Kidney capillary endothelial cell (primary cell): ENCODE results near the gene AHSP.
A peak's percentile ranks its signal among the peaks of the same experiment; 100 is the strongest.
"Not testable (repeated sequence)": the region's sequence is repeated elsewhere in the genome, so short reads cannot be mapped to it uniquely, and the experiment has no call there.

Experiments used
- DNase-seq: peaks from one replicate; pipeline ENCODE4 v3.0.0-alpha.2; 2018; ENCODE audit warnings: low spot score

Gene AHSP

GRCh38 chr16:31532120-31532519 is 4.4 kb downstream of the AHSP start:
- no peak for DNase-seq

GRCh38 chr16:31532896-31533295 is 5.2 kb downstream of the AHSP start:
- DNase-seq = no peak

GRCh38 chr16:31535737-31536136 is 8.0 kb downstream of the AHSP start:
- DNase-seq = no peak

- no peak for DNase-seq
These were observed 9.2 kb downstream of the AHSP start for GRCh38 chr16:31536804-31537361.

GRCh38 chr16:31537362-31538242 is 9.9 kb downstream of the AHSP start:
- no peak for DNase-seq

GRCh38 chr16:31538243-31538598 is 10.5 kb downstream of the AHSP start:
- DNase-seq = not testable (repeated sequence)

GRCh38 chr16:31539762-31540161 is 12.1 kb downstream of the AHSP start:
- not testable (repeated sequence) for DNase-seq

GRCh38 chr16:31542763-31543162 is 15.1 kb downstream of the AHSP start:
- DNase-seq = no peak

- DNase-seq = no peak
These were observed 33.9 kb downstream of the AHSP start for GRCh38 chr16:31561426-31562233.

- DNase-seq = peak; percentile 0
These were observed 41.1 kb downstream of the AHSP start for GRCh38 chr16:31568577-31569359.

- no peak for DNase-seq
These were observed 41.6 kb downstream of the AHSP start for GRCh38 chr16:31569360-31569717.

GRCh38 chr16:31572821-31573220 is 45.1 kb downstream of the AHSP start:
- DNase-seq = no peak

- not testable (repeated sequence) for DNase-seq
These were observed 46.5 kb downstream of the AHSP start for GRCh38 chr16:31574159-31574558.

GRCh38 chr16:31577411-31577810 is 49.7 kb downstream of the AHSP start:
- DNase-seq = no peak
